DMS 273 (cell line): Measurements from ENCODE around the gene FANCM.

ENCODE experiments used
- DNase-seq: peaks from one replicate; lab custom pipeline; 2025; ENCODE audit not compliant: unreplicated experiment; lab: John Stamatoyannopoulos, UW

The FANCM gene

DNA sequence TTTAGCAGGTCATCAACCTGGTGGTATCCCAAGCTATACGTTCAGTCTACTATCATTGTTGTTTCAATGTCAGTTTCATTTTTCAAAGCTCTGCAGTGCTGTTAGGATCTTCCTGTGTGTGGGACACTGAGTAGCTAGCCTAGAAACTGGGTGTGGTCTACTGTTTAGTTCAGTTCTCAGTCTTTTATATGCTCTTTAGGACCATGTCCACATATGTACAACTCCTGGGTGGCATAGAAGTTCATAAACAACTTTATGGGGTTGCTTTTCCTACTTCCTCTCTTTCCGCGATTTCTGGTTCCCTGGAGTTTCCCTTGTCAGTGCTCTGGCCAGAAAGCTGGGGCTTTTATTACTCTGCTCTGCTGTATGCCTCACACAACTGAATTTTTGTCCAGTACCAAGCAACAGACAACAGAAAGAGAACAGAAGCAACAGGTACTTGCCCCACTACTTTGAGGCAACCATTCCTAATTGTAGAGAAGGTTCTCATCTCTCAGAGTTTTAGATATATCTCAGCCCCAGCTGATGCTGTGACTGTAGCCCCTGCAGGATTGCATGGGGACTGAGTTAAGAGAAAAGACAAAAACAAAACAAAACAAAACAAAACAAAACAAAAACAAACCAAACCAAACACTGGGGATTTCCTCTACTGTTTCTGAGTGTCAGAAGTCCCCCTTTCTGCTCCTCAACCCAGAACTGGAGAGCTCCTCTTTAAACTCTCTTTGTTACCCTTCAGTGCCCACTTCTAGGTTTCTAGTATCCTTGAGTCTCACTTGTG is 86.9 kb downstream of the FANCM start:
- DNase-seq: no peak

- no peak for DNase-seq
These were observed 91.8 kb downstream of the FANCM start for GRCh38 chr14:45227566-45227965.

GRCh38 chr14:45238988-45239387 is 103.3 kb downstream of the FANCM start:
- DNase-seq: no peak

DNA sequence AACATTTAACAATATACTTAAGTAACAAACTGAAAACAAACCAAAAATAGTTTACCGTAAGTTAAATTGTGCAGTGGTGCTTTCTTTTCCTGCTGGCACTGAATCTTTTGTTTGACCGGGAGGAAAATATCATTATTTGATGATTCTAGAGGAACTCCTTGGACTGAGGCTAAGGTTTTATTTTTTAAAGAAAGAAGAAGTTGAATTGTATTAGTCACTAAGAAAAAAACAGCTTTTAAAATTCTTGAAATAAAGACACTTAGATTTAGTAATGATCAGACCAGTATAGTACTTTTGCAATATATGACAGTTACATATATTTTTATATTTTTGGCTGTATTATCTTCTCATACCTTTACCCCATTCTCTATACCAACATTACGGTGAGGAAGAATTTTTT is 107.0 kb downstream of the FANCM start:
- no peak for DNase-seq

DNA sequence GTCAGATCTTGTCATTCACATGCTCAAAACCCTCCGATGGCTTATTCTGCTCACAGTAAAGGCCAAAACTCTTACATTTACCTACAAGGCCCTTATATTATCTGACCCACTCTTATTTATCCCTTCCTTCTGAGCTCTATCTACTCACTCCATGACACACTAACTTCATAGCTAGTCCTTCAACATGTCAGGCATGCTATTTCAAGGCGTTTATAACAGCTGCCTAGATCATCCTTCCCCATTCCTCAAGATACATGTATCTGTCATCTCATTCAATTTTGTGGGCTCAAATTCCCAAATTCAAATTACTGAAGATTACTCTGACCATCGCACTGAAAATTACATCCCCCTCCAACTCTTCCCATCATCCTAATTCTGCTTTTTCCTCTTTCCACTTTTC is 110.4 kb downstream of the FANCM start:
- DNase-seq: no peak

DNA sequence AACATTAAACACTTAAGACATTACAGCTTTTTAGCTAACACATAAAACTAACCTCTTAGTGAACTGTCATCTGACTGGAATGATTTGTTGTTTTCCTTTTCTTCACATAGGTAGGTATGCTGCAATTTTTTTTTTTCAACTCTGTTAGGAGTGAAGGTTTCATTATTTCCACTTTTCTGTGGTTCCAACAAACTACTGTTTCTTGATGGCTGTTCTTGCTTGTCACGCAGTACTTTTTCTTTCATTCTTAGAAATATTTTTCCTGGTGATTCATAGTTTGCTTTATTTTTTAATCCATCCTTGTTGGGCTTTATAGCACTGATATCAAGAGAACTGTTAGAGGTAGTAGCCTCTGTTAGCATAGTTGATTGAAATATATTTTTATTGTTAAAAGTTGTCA is 111.0 kb downstream of the FANCM start:
- no peak for DNase-seq

DNA sequence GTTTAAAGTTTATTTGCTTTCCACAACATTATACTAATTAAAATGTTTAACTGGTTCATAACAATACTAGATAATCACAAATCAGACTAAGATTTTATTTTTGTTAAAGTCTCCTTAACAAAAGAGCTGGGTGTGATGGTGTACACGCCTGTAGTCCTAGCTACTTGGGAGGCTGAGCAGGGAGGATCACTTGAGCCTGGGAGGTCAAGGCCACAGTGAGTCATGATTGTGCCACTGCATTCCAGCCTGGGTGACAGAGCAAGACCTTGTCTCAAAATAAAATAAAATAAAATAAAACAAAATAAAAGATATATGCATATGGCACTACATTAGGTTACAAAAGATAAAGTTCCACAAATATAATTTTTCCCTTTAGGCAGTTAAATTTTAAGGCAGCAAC is 111.7 kb downstream of the FANCM start:
- DNase-seq: no peak

DNA sequence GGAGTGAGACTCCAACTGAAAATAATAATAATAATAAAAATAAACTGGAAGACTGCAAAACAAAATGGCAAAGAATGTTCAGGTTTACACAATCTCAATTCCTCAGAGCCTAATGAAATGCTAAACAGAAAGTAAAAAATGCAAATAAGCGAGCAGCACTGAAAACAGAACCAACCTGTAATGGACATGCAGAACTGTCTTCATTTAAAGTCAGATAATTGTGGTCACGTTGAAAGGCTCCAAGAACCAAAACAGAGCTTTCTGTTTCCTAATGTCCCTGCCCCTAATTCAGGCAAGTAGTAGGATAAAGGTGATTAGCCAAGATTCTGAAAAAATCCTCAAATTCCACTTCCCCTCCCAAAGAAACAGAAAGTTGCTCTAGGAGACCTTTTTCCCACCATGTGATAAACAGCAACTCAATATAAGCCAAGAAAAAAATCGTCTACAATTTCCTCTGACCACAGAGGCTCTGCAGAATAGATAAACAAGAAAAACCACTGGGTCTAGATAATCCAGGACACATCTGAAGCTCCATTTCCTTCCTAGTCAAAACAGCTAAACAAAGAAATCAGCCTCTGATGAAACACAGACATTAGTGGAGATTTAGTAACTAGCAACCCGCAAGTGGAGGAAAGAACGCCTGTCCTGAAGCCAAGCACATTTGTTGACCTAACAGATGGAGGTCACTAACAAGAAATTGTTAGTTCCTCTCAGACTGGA is 114.3 kb downstream of the FANCM start:
- DNase-seq: no peak
